H9 (cell line): Measurements from ENCODE around the gene PDZD2. TPM values are rescaled to one million over a fixed set of nuclear protein-coding genes. Genes with fewer than 3 reads are reported as not detected.

ENCODE experiments used
- DNase-seq: peaks from one replicate; pipeline ENCODE4 v3.0.0-alpha.2; 2017
- H2AFZ ChIP-seq: one replicate; pipeline ENCODE4 v1.6.1; 2013; ENCODE audit warnings: mild to moderate bottlenecking, low read length, control low read depth, moderate library complexity
- H2AK5ac ChIP-seq: 2 replicates; pipeline ENCODE4 v1.6.1; 2013; ENCODE audit warnings: low read length, control low read depth, mixed read lengths; ENCODE audit not compliant: insufficient read length
- H2BK120ac ChIP-seq: one replicate; pipeline ENCODE4 v1.6.1; 2013; ENCODE audit warnings: low read depth, mild to moderate bottlenecking, low read length, control low read depth, inconsistent platforms; ENCODE audit not compliant: poor library complexity, severe bottlenecking
- H2BK12ac ChIP-seq: 2 replicates; pipeline ENCODE4 v1.6.1; 2013; ENCODE audit warnings: low read length, control low read depth, mixed read lengths, low read depth; ENCODE audit not compliant: insufficient read length
- H2BK15ac ChIP-seq: 2 replicates; pipeline ENCODE4 v1.6.1; 2013; ENCODE audit warnings: low read depth, low read length, control low read depth
- H2BK20ac ChIP-seq: one replicate; pipeline ENCODE4 v1.6.1; 2013; ENCODE audit warnings: low read depth, mild to moderate bottlenecking, low read length, control low read depth, inconsistent platforms; ENCODE audit not compliant: poor library complexity, severe bottlenecking
- H2BK5ac ChIP-seq: 2 replicates; pipeline ENCODE4 v1.6.1; 2013; ENCODE audit warnings: low read length, control low read depth, mixed read lengths; ENCODE audit not compliant: insufficient read length
- H3K14ac ChIP-seq: 2 replicates; pipeline ENCODE4 v1.6.1; 2013; ENCODE audit warnings: low read length, control low read depth; ENCODE audit not compliant: insufficient read depth
- H3K18ac ChIP-seq: 2 replicates; pipeline ENCODE4 v1.6.1; 2013; ENCODE audit warnings: low read depth, mild to moderate bottlenecking, mixed read lengths, low read length, control low read depth; ENCODE audit not compliant: insufficient read length
- H3K23ac ChIP-seq: 2 replicates; pipeline ENCODE4 v1.6.1; 2013; ENCODE audit warnings: low read length, control low read depth, mixed read lengths, low read depth; ENCODE audit not compliant: insufficient read length
- H3K23me2 ChIP-seq: 2 replicates; pipeline ENCODE4 v1.6.1; 2013; ENCODE audit warnings: low read depth, mild to moderate bottlenecking, mixed read lengths, low read length, control low read depth; ENCODE audit not compliant: insufficient read length, poor library complexity, severe bottlenecking
- H3K27ac ChIP-seq: 2 replicates; pipeline ENCODE4 v1.5.1; 2013; ENCODE audit warnings: low read length, control low read depth, mixed read lengths, low read depth; ENCODE audit not compliant: insufficient read length
- H3K27me3 ChIP-seq: 2 replicates; pipeline ENCODE4 v1.6.1; 2013; ENCODE audit warnings: low read length, control low read depth, inconsistent platforms; ENCODE audit not compliant: insufficient read depth
- H3K4ac ChIP-seq: 2 replicates; pipeline ENCODE4 v1.6.1; 2013; ENCODE audit warnings: low read depth, mild to moderate bottlenecking, control low read depth, inconsistent platforms, low read length, moderate library complexity
- H3K4me1 ChIP-seq: 2 replicates; pipeline ENCODE4 v1.6.1; 2013; ENCODE audit warnings: low read length, control low read depth, inconsistent platforms; ENCODE audit not compliant: insufficient read depth
- H3K4me2 ChIP-seq: 2 replicates; pipeline ENCODE4 v1.6.1; 2013; ENCODE audit warnings: low read length, control low read depth, mixed read lengths; ENCODE audit not compliant: insufficient read length, insufficient read depth
- H3K56ac ChIP-seq: 2 replicates; pipeline ENCODE4 v1.6.1; 2013; ENCODE audit warnings: low read depth, mild to moderate bottlenecking, mixed read lengths, low read length, control low read depth; ENCODE audit not compliant: insufficient read length
- H3K79me1 ChIP-seq: 2 replicates; pipeline ENCODE4 v1.6.1; 2013; ENCODE audit warnings: low read depth, mild to moderate bottlenecking, moderate library complexity, low read length, control low read depth, inconsistent platforms; ENCODE audit not compliant: insufficient read depth, poor library complexity, severe bottlenecking
- H3K79me2 ChIP-seq: 2 replicates; pipeline ENCODE4 v1.6.1; 2013; ENCODE audit warnings: low read length, control low read depth, inconsistent platforms; ENCODE audit not compliant: insufficient read depth
- H3K9ac ChIP-seq: 2 replicates; pipeline ENCODE4 v1.6.1; 2013; ENCODE audit warnings: low read length, control low read depth, mixed read lengths; ENCODE audit not compliant: insufficient read length; ENCODE audit errors: extremely low read depth
- H3K9me3 ChIP-seq: one replicate; pipeline ENCODE4 v1.6.1; 2013; ENCODE audit warnings: low read depth, low read length, inconsistent platforms; ENCODE audit not compliant: control insufficient read depth
- H3T11ph ChIP-seq: one replicate; pipeline ENCODE4 v1.6.1; 2013; ENCODE audit warnings: mild to moderate bottlenecking, low read length, control low read depth, inconsistent platforms
- H4K20me1 ChIP-seq: one replicate; pipeline ENCODE4 v1.6.1; 2013; ENCODE audit not compliant: control insufficient read depth, insufficient read length, insufficient read depth
- H4K5ac ChIP-seq: 2 replicates; pipeline ENCODE4 v1.6.1; 2013; ENCODE audit warnings: low read depth, mild to moderate bottlenecking, mixed read lengths, low read length, control low read depth; ENCODE audit not compliant: insufficient read length
- H4K8ac ChIP-seq: replicated peaks from 2 replicates; pipeline ENCODE4 v1.6.1; 2013; ENCODE audit warnings: low read length, control low read depth, mixed read lengths, low read depth; ENCODE audit not compliant: insufficient read length
- H4K91ac ChIP-seq: 2 replicates; pipeline ENCODE4 v1.6.1; 2013; ENCODE audit warnings: low read depth, mild to moderate bottlenecking, moderate library complexity, mixed read lengths, low read length, control low read depth; ENCODE audit not compliant: insufficient read length
- H3K27ac Mint-ChIP-seq, 3 experiments: 2 replicates in 2 of 3; 3 replicates in 1 of 3; pipeline ENCODE4 v1.8.0; 2020 to 2021; ENCODE audit warnings: mixed read lengths in 3 of 3, mild to moderate bottlenecking in 1 of 3, moderate library complexity in 1 of 3
- H3K27me3 Mint-ChIP-seq: 2 replicates; pipeline ENCODE4 v1.8.0; 2021; ENCODE audit warnings: low read depth, mild to moderate bottlenecking, moderate library complexity, mixed read lengths
- H3K36me3 Mint-ChIP-seq, 3 experiments: 2 replicates in 2 of 3; 3 replicates in 1 of 3; pipeline ENCODE4 v1.8.0; 2020 to 2021; ENCODE audit warnings: low read depth in 3 of 3, mixed read lengths in 3 of 3; ENCODE audit not compliant: insufficient read depth in 1 of 3
- H3K4me1 Mint-ChIP-seq, 2 experiments: 2 replicates each; pipeline ENCODE4 v1.8.0; 2020; ENCODE audit warnings: mixed read lengths in 2 of 2
- H3K4me3 Mint-ChIP-seq, 2 experiments: 2 replicates in 1 of 2; 3 replicates in 1 of 2; pipeline ENCODE4 v1.8.0; 2020 to 2021; ENCODE audit warnings: mild to moderate bottlenecking in 2 of 2, mixed read lengths in 2 of 2, moderate library complexity in 1 of 2
- H3K9me3 Mint-ChIP-seq, 2 experiments: 2 replicates in 1 of 2; 3 replicates in 1 of 2; pipeline ENCODE4 v1.8.0; 2020; ENCODE audit warnings: mild to moderate bottlenecking in 2 of 2, mixed read lengths in 2 of 2, moderate library complexity in 1 of 2
- CTCF ChIP-seq: fragments of 200-600 bp; sonication (generic); conservative IDR thresholded peaks from 3 replicates; pipeline ENCODE4 v1.8.0; 2021; ENCODE audit warnings: antibody characterized with exemption, mild to moderate bottlenecking
- WGBS: extraction: QIAGEN DNeasy Blood & Tissue Kit; methylation state at CpG from one replicate; pipeline ENCODE4 v1.1.7; 2013; ENCODE audit warnings: missing lambda C conversion rate, low lambda C conversion rate, mixed read lengths; ENCODE audit not compliant: insufficient read length; ENCODE audit errors: extremely low coverage; 5-methylcytosine and 5-hydroxymethylcytosine counted together
- total RNA-seq: library from RNA; stranded (reverse); gene quantifications from 2 replicates; pipeline ENCODE4 v1.2.1, GENCODE V29; 2021

Gene PDZD2
- total RNA-seq, 1 experiment from 2014 or later: 9.9 TPM

- Histone ChIP-seq H3K4me1 (no peaks in the 10 kb centered on the region), H2BK120ac (no peak overlapping the region), H3K14ac (no peak overlapping the region), H3K4me2 (no peak overlapping the region), H4K91ac (no peak overlapping the region), H3K18ac (no peak overlapping the region), H3K4ac (no peak overlapping the region), H2BK5ac (no peak overlapping the region), H4K8ac (no peak overlapping the region), H4K20me1 (no peaks in the 10 kb centered on the region), H2BK12ac (no peak overlapping the region), H3K27me3 (no peaks in the 10 kb centered on the region), H3K79me1 (peaks cover 3% of the 10 kb centered on the region), H2BK20ac (no peak overlapping the region), H3K79me2 (peaks cover 4% of the 10 kb centered on the region; the same call in 1 of the 2 replicates), H3K9ac (no peak overlapping the region), H2AK5ac (no peak overlapping the region), H2BK15ac (no peak overlapping the region), H4K5ac (no peak overlapping the region), H3K23me2 (no peaks in the 10 kb centered on the region), H3K23ac (no peak overlapping the region), H3K56ac (no peak overlapping the region), H3T11ph (no peak overlapping the region), H3K27ac (no peak overlapping the region), H3K9me3 (no peaks in the 10 kb centered on the region), H2AFZ (no peak overlapping the region)
- Mint-ChIP-seq H3K27me3 (no peaks in the 10 kb centered on the region), H3K27ac (no peak overlapping the region), H3K9me3 (peaks cover 0 to 3% of the 10 kb centered on the region in 2 experiments; a peak in 1 of 5 replicates), H3K36me3 (peaks cover 11 to 46% (median 36%) of the 10 kb centered on the region in 3 experiments; a peak in 6 of 7 replicates), H3K4me3 (no peak overlapping the region), H3K4me1 (no peaks in the 10 kb centered on the region; a peak in 1 of 4 replicates)
- no CpG with 5 or more reads among the region's 7 CpGs for WGBS
- TF ChIP-seq CTCF: no peak
- DNase-seq: no peak
These were observed 497.4 kb downstream of the PDZD2 start for GRCh38 chr5:32136342-32136741.
